Naive thymus-derived CD4-positive, alpha-beta T cell (primary cell): ENCODE results near the gene PFDN5. TPM values are rescaled to one million over a fixed set of nuclear protein-coding genes. Genes with fewer than 3 reads are reported as not detected.

Experiments
- ATAC-seq: fragments of 150-1000 bp; cut with Tn5 transposase; 2 replicates; pipeline ENCODE4 v1.10.0; 2021; ENCODE audit warnings: mild to moderate bottlenecking, moderate library complexity
- CTCF ChIA-PET: fragments of 350-600 bp; sonication (Branson Sonifier 250); formaldehyde crosslinking; loops from one replicate; lab custom pipeline; 2021; ENCODE audit warnings: antibody characterized with exemption; lab: Charles Lee
- POLR2A ChIA-PET: fragments of 350-600 bp; sonication (Branson Sonifier 250); formaldehyde crosslinking; loops from one replicate; lab custom pipeline; 2021; ENCODE audit warnings: antibody characterized with exemption, inconsistent platforms; lab: Charles Lee
- DNase-seq, 9 donors: peaks; one replicate each; pipeline versions ENCODE4 v3.0.0 to v3.0.0-alpha.2; 2020 to 2022; ENCODE audit warnings: mixed read lengths in 1 of 9
- H3K27ac ChIP-seq: one replicate; pipeline ENCODE4 v1.7.0; 2013; ENCODE audit warnings: mild to moderate bottlenecking, low read depth, low read length, moderate library complexity
- H3K27me3 ChIP-seq, 2 donors: one replicate each; pipeline ENCODE4 v1.7.0; 2013; ENCODE audit warnings: low read length in 2 of 2, mild to moderate bottlenecking in 2 of 2, moderate library complexity in 2 of 2; ENCODE audit not compliant: control insufficient read depth in 2 of 2, insufficient read depth in 2 of 2
- H3K36me3 ChIP-seq, 3 experiments: 1 replicate in 2 of 3; 2 replicates in 1 of 3; pipeline ENCODE4 v1.7.0; 2013; ENCODE audit warnings: low read length in 3 of 3, mild to moderate bottlenecking in 3 of 3, moderate library complexity in 1 of 3; ENCODE audit not compliant: insufficient read depth in 3 of 3, control insufficient read depth in 2 of 3
- H3K4me1 ChIP-seq, 2 donors: one replicate each; pipeline ENCODE4 v1.7.0; 2013; ENCODE audit warnings: low read length in 2 of 2, mild to moderate bottlenecking in 2 of 2, moderate library complexity in 1 of 2; ENCODE audit not compliant: control insufficient read depth in 2 of 2, insufficient read depth in 2 of 2
- H3K4me3 ChIP-seq: 2 replicates; pipeline ENCODE4 v1.7.0; 2013; ENCODE audit warnings: mild to moderate bottlenecking, low read length
- H3K9me3 ChIP-seq, 3 experiments: 1 replicate in 2 of 3; 2 replicates in 1 of 3; pipeline ENCODE4 v1.7.0; 2013; ENCODE audit warnings: low read length in 3 of 3; ENCODE audit not compliant: control insufficient read depth in 2 of 3
- H3K27ac Mint-ChIP-seq, 9 donors: one replicate each; pipeline ENCODE4 v1.8.0; 2020 to 2022; ENCODE audit warnings: mixed read lengths in 9 of 9, mild to moderate bottlenecking in 8 of 9, moderate library complexity in 5 of 9, inconsistent platforms in 2 of 9
- H3K27me3 Mint-ChIP-seq, 5 donors: one replicate each; pipeline ENCODE4 v1.8.0; 2021 to 2022; ENCODE audit warnings: mixed read lengths in 5 of 5, mild to moderate bottlenecking in 1 of 5
- H3K36me3 Mint-ChIP-seq, 5 donors: one replicate each; pipeline ENCODE4 v1.8.0; 2020 to 2022; ENCODE audit warnings: mixed read lengths in 5 of 5, mild to moderate bottlenecking in 3 of 5, inconsistent platforms in 1 of 5
- H3K4me1 Mint-ChIP-seq, 7 donors: one replicate each; pipeline ENCODE4 v1.8.0; 2020 to 2022; ENCODE audit warnings: mixed read lengths in 7 of 7, mild to moderate bottlenecking in 3 of 7, inconsistent platforms in 1 of 7
- H3K4me3 Mint-ChIP-seq, 10 donors: one replicate each; pipeline ENCODE4 v1.8.0; 2020 to 2022; ENCODE audit warnings: mild to moderate bottlenecking in 10 of 10, mixed read lengths in 10 of 10, moderate library complexity in 6 of 10, inconsistent platforms in 2 of 10
- H3K9me3 Mint-ChIP-seq, 11 donors: one replicate each; pipeline ENCODE4 v1.8.0; 2020 to 2022; ENCODE audit warnings: mixed read lengths in 11 of 11, mild to moderate bottlenecking in 4 of 11, inconsistent platforms in 1 of 11, moderate library complexity in 1 of 11
- intact Hi-C, 2 donors: fragments of 100-400 bp; cut with micrococcal nuclease; formaldehyde crosslinking; loops; one replicate each; pipeline ENCODE4 v1.15.1; 2023
- polyA plus RNA-seq, 2 donors: library from polyadenylated mRNA; unstranded; fragments of 300-500 nt; fragmentation: Illumina TruSeq; gene quantifications; one replicate each; pipeline ENCODE4 v1.2.3, GENCODE V29; 2021
- total RNA-seq, 6 experiments: library from RNA in 5 of 6; stranded (reverse) in 5 of 6; gene quantifications; 1 replicate in 5 of 6; 2 replicates in 1 of 6; pipeline ENCODE4 v1.2.3 and lab custom pipeline; 2021 to 2026

The PFDN5 gene
- total and polyA plus RNA-seq, 7 experiments from 2014 or later, result 323 to 1,956 (median 754) TPM

GRCh38 chr12:53254816-53255545 lies 40.4 kb upstream of the PFDN5 start:
- intact Hi-C loops, result loop anchor here in 1 of 2 donors (5.0 kb wide), 1 partner anchor 248 kb away; the partner anchor contains the start of gene EIF4B
- Histone ChIP-seq H3K36me3 (peaks cover 5 to 18% (median 6%) of the 10 kb centered on the region in 3 experiments), H3K4me1 (peaks cover 26 to 38% of the 10 kb centered on the region in 2 donors), H3K27ac (peak overlapping the region; percentile 22), H3K9me3 (no peaks in the 10 kb centered on the region), H3K27me3 (no peaks in the 10 kb centered on the region), H3K4me3 (no peak overlapping the region)
- peak overlapping the region in 7 of 10 donors; percentile 9 to 95 (median 47) for H3K4me3 Mint-ChIP-seq
- peaks cover 37 to 60% (median 51%) of the 10 kb centered on the region in 7 donors for H3K4me1 Mint-ChIP-seq
- peaks cover 0 to 9% (median 3%) of the 10 kb centered on the region in 5 donors for H3K36me3 Mint-ChIP-seq
- no peak for DNase-seq
- H3K27ac Mint-ChIP-seq, result peak overlapping the region in 7 of 9 donors; percentile 49 to 86 (median 74)
- ATAC-seq, result no peak
- H3K27me3 Mint-ChIP-seq, result no peaks in the 10 kb centered on the region
- ChIA-PET POLR2A (interaction anchor here (0.8 to 1.5 kb wide), 7 partner anchors 8 to 75 kb away, joined by 3 to 6 read pairs (median 4); partner anchors contain the start of gene ESPL1), CTCF (interaction anchor here (1.1 to 10.0 kb wide), 5 partner anchors 13 to 97 kb away, joined by 3 to 121 read pairs (median 5); partner anchors contain the start of gene ESPL1)
- no peaks in the 10 kb centered on the region for H3K9me3 Mint-ChIP-seq

GRCh38 chr12:53255996-53256395 lies 39.3 kb upstream of the PFDN5 start:
- H3K4me3 Mint-ChIP-seq, result peak overlapping the region in 7 of 10 donors; percentile 28 to 95 (median 63)
- peak; percentile 21 for ATAC-seq
- Histone ChIP-seq H3K4me1 (peaks cover 26 to 38% of the 10 kb centered on the region in 2 donors), H3K27me3 (no peaks in the 10 kb centered on the region), H3K27ac (peak overlapping the region; percentile 49), H3K9me3 (no peaks in the 10 kb centered on the region), H3K36me3 (peaks cover 5 to 18% (median 6%) of the 10 kb centered on the region in 3 experiments), H3K4me3 (no peak overlapping the region)
- ChIA-PET POLR2A (interaction anchor here (0.8 to 1.4 kb wide), 4 partner anchors 14 to 58 kb away, joined by 3 to 5 read pairs (median 4); no protein-coding TSS in a partner anchor), CTCF (interaction anchor here (1.3 to 10.0 kb wide), 3 partner anchors 12 to 40 kb away, joined by 3 to 121 read pairs (median 5); partner anchors contain the start of gene ESPL1)
- intact Hi-C loops, result no loop called here
- H3K9me3 Mint-ChIP-seq, result no peaks in the 10 kb centered on the region
- no peaks in the 10 kb centered on the region for H3K27me3 Mint-ChIP-seq
- peak overlapping the region in 8 of 9 donors; percentile 14 to 88 (median 72) for H3K27ac Mint-ChIP-seq
- peak in 1 of 9 donors; percentile 12 for DNase-seq
- H3K4me1 Mint-ChIP-seq, result peaks cover 37 to 53% (median 50%) of the 10 kb centered on the region in 7 donors
- H3K36me3 Mint-ChIP-seq, result peaks cover 0 to 9% (median 3%) of the 10 kb centered on the region in 5 donors

GRCh38 chr12:53258541-53259539 lies 36.5 kb upstream of the PFDN5 start:
- no peak for DNase-seq
- H3K9me3 Mint-ChIP-seq, result no peaks in the 10 kb centered on the region
- intact Hi-C loops, result no loop called here
- H3K4me1 Mint-ChIP-seq, result peaks cover 18 to 31% (median 26%) of the 10 kb centered on the region in 7 donors
- H3K4me3 ChIP-seq, result no peak overlapping the region
- H3K36me3 Mint-ChIP-seq, result peaks cover 0 to 1% (median 0%) of the 10 kb centered on the region in 5 donors
- H3K27ac ChIP-seq, result no peak overlapping the region
- no peak overlapping the region for H3K4me3 Mint-ChIP-seq
- H3K27ac Mint-ChIP-seq, result peak overlapping the region in 3 of 9 donors; percentile 28 to 50 (median 36)
- no peaks in the 10 kb centered on the region for H3K27me3 Mint-ChIP-seq
- ChIA-PET CTCF (interaction anchor here (0.8 to 10.0 kb wide), 3 partner anchors 9 to 77 kb away, joined by 3 to 121 read pairs (median 5); partner anchors contain the start of gene ESPL1), POLR2A (interaction anchor here (0.7 to 1.0 kb wide), 3 partner anchors 34 to 930 kb away, joined by 3 read pairs; no protein-coding TSS in a partner anchor)
- H3K9me3 ChIP-seq, result no peaks in the 10 kb centered on the region
- no peak for ATAC-seq
- peaks cover 6 to 20% of the 10 kb centered on the region in 2 donors for H3K4me1 ChIP-seq
- no peaks in the 10 kb centered on the region for H3K27me3 ChIP-seq
- peaks cover 3 to 9% (median 3%) of the 10 kb centered on the region in 3 experiments for H3K36me3 ChIP-seq

GRCh38 chr12:53259891-53260290 lies 35.5 kb upstream of the PFDN5 start:
- ChIA-PET CTCF (interaction anchor here (0.9 to 10.0 kb wide), 2 partner anchors 23 to 44 kb away, joined by 4 to 121 read pairs; no protein-coding TSS in a partner anchor), POLR2A (interaction anchor here (0.7 to 1.2 kb wide), 2 partner anchors 9 to 185 kb away, joined by 3 to 5 read pairs; no protein-coding TSS in a partner anchor)
- H3K27ac Mint-ChIP-seq, result no peak overlapping the region
- no peaks in the 10 kb centered on the region for H3K9me3 Mint-ChIP-seq
- H3K4me3 ChIP-seq, result no peak overlapping the region
- peaks cover 0 to 1% (median 0%) of the 10 kb centered on the region in 5 donors for H3K36me3 Mint-ChIP-seq
- DNase-seq (no peak), ATAC-seq (no peak)
- H3K4me1 ChIP-seq, result peaks cover 6 to 18% of the 10 kb centered on the region in 2 donors
- H3K27me3 ChIP-seq, result no peaks in the 10 kb centered on the region
- H3K9me3 ChIP-seq, result no peaks in the 10 kb centered on the region
- intact Hi-C loops, result no loop called here
- no peaks in the 10 kb centered on the region for H3K27me3 Mint-ChIP-seq
- no peaks in the 10 kb centered on the region for H3K36me3 ChIP-seq
- no peak overlapping the region for H3K4me3 Mint-ChIP-seq
- H3K27ac ChIP-seq, result no peak overlapping the region
- peaks cover 14 to 23% (median 19%) of the 10 kb centered on the region in 7 donors for H3K4me1 Mint-ChIP-seq

GRCh38 chr12:53265783-53266182 lies 29.6 kb upstream of the PFDN5 start:
- no peaks in the 10 kb centered on the region for H3K36me3 ChIP-seq
- ChIA-PET CTCF (interaction anchor here (0.5 to 7.2 kb wide), 5 partner anchors 16 to 106 kb away, joined by 3 to 72 read pairs (median 3); no protein-coding TSS in a partner anchor), POLR2A (interaction anchor here (0.7 to 3.7 kb wide), 6 partner anchors 11 to 235 kb away, joined by 3 to 22 read pairs (median 8); partner anchors contain the start of genes CSAD, PFDN5, TARBP2 and ZNF740)
- peaks cover 9 to 11% of the 10 kb centered on the region in 2 donors for H3K4me1 ChIP-seq
- H3K9me3 ChIP-seq, result no peaks in the 10 kb centered on the region
- Mint-ChIP-seq H3K4me3 (no peak overlapping the region), H3K27me3 (no peaks in the 10 kb centered on the region), H3K27ac (peak overlapping the region in 1 of 9 donors; percentile 28), H3K4me1 (peaks cover 10 to 41% (median 20%) of the 10 kb centered on the region in 7 donors), H3K9me3 (no peaks in the 10 kb centered on the region), H3K36me3 (peaks cover 0 to 14% (median 0%) of the 10 kb centered on the region in 5 donors)
- H3K4me3 ChIP-seq, result no peak overlapping the region
- intact Hi-C loops, result no loop called here
- ATAC-seq (no peak), DNase-seq (no peak)
- no peak overlapping the region for H3K27ac ChIP-seq
- no peaks in the 10 kb centered on the region for H3K27me3 ChIP-seq
